NCI-H748 (cell line): ENCODE results near the gene FARP2.
"Not testable (repeated sequence)": the region's sequence is repeated elsewhere in the genome, so short reads cannot be mapped to it uniquely, and the experiment has no call there.

Experiments
- DNase-seq: peaks from one replicate; lab custom pipeline; 2025; ENCODE audit not compliant: unreplicated experiment; lab: John Stamatoyannopoulos, UW

FARP2 gene

DNA sequence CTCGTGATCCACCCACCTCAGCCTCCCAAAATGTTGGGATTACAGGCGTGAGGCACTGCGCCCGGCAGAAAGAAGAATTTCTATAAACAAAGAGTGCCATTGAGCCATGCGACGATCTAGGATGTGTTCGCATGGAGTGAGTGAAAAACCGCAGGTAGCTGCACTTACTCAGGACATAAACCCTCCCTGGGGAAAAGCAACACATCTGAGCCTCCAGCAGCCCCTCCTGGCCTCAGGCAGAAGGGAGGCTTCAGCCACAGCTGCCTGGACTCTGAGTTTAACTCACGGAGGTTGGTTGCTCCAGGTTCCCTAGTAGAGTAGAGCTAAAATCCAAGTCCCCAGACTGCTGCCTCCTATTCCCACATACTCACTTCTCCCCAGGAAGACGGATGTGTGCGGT, 163.6 kb downstream of the FARP2 start:
- DNase-seq, result no peak

DNA sequence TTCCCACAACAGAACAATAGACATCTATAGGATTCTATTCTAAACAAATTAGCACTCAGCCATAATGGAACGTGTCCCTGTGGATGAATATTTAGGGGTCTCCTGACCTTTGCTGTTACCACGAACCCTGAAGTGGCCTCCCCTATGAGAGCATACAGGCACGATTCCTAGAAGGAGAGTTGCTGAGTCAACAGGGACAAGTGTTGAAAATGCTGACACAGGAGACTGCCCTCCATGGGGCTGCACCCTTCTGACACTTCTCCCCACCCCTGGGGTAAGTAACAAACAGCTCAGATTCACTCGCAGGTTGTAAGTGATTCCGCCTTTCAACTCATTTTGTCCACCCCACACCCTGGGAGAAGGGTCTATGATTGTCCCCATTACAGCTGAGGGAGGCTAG, 166.4 kb downstream of the FARP2 start:
- no peak for DNase-seq

DNA sequence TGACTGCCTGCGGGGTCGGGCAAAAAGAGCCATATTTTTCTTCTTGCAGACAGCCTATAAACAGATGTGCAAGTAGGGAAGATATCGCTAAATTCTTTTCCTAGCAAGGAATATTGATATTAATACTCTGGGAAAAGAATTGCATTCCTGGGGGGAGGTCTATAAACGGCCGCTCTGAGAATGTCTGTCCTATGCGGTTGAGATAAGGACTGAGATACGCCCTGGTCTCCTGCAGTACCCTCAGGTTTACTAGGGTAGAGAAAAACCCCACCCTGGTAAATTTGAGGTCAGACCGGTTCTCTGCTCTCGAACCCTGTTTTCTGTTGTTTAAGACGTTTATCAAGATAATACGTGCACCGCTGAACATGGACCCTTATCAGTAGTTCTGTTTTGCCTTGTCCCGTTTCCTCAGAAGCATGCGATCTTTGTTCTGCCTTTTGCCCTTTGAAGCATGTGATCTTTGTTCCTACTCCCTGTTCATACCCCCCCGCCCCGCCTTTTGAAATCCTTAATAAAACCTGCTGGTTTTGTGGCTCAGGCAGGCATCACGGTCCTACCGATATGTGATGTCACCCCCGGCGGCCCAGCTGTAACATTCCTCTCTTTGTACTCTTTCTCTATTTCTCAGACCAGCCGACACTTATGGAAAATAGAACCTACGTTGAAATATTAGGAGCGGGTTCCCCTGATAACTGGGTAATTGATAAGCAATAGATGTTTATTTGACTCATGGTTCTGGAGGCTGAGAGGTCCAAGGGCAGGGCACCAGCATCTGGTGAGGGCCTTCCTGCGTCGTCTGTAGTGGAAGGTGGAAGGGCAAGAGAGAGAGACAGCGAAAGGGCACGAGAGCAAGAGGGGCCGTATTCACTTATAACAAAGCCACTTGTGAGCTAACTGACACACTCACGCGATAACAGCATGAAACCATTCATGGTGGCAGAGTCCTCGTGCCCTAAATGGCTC, 170.0 kb downstream of the FARP2 start:
- not testable (repeated sequence) for DNase-seq

DNA sequence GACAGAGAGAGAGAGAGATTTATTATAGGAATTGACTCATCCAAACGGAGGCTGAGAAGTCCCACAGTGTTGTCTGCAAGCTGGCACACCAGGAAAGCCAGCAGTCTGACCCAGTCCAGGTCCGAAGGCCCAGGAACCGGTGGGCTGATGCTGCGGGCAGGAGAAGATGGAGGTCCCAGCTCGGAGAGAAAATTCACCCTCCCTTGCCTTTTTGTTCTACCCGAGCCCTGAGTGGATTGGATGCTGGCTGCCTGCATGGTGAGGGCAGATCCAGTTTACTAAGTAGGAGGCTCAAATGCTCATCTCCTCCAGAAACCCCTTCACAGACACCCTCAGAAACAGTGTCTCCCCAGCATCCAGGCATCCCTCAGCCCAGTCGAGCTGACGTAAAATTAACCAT, 174.5 kb downstream of the FARP2 start:
- DNase-seq, result no peak

DNA sequence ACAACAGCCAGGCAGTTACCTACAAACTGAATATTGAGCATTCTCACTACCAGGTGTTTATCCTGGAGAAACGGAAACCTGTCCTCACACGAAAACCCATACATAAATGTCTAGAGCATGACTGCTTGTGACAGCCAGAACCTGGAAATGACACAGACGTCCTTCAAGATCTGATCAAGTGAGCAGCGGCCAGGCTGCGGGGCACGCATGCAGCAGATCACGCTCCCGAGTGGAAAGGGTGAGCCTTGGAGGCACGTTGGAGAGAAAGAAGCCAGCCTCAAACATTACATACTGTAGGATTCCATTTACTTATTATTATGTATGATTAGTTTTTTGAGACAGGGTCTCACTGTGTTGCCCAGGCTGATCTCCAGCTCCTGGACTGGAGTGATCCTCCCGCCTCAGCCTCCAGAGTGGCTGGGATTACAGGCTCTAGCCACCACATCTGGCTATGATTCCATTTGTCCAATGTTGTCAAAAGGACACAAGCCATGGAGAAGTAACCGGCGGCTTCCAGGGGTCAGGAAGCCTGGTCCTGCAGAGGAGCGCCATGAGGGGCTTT, 175.2 kb downstream of the FARP2 start:
- no peak for DNase-seq

GRCh38 chr2:241532168-241532567, 176.1 kb downstream of the FARP2 start:
- DNase-seq, result no peak

- no peak for DNase-seq
These were observed 176.9 kb downstream of the FARP2 start for GRCh38 chr2:241532733-241533601.

- no peak for DNase-seq
These were observed 178.2 kb downstream of the FARP2 start for GRCh38 chr2:241534293-241534692.

DNA sequence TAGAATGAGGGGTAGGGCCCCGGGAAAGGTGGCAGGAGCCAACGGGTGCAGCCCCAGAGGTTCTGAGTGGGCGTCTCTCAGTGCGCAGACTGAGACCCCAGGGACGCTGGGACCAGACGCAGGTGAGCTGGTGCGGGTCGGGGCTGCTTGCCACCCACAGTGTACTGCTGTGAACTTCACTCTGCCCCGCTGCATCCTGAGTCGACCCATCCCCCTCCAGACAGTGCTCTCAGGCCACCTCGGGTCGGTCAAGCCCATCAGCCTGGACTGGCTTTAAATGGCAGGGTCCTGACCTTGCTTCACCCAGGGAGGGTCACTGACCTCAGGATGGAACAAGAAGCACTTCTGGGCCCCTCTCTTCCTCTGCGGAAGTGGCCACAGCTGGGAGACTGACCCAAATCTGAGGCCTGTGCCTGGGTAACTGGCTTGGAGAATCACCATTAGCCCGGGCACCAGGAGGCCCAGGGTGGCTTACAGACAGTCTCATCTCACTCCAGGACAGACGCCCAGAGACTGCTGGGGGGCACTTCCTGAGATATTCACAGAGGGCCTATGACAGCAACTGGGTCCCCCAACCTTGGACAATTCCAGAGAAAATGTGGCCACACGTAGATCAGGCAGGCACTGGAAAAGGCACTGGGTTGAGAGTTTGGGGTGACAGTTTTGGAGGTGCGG, 178.8 kb downstream of the FARP2 start:
- no peak for DNase-seq

- DNase-seq, result no peak
These were observed 180.0 kb downstream of the FARP2 start for GRCh38 chr2:241535871-241536655.

- DNase-seq, result no peak
These were observed 182.9 kb downstream of the FARP2 start for GRCh38 chr2:241538838-241539615.

GRCh38 chr2:241539616-241540374, 183.7 kb downstream of the FARP2 start:
- no peak for DNase-seq

DNA sequence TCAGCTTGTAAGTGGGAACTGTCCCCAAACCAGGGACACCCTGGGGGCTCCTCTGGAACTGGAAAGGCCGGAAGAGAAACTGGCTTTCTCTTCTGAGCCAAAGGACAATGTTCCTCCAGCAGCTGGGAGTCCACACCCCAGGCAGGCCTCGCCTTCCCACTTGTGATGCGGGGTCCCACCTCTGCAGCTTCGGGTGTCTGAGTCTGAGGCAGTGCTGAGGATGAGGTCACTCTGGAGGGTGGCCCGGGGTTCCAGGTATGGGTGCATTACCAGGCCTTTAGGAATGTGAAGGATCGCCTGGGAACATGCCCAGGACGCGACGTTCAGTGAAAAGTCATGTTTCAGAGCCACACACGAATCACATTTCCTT, 184.3 kb downstream of the FARP2 start:
- DNase-seq, result no peak

- peak; percentile 75 for DNase-seq
These were observed 184.9 kb downstream of the FARP2 start for GRCh38 chr2:241540771-241541561.

- DNase-seq, result no peak
These were observed 185.6 kb downstream of the FARP2 start for GRCh38 chr2:241541564-241542277.

DNA sequence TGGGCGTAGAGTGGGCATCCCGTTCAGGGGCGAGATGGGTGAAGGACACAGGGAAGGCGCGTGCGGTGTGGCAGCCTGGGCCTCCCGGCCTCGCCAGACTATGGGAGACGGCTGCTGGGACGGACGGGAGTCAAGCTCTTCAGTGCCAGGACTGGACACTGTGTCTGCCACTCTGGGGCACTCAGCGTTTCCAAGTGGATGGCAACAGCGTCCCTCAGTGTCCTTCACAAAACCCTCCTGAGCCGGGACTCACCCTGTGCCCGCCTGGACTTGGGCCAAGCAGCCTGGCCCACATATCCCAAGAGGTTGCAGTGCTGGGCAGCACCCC, 186.2 kb downstream of the FARP2 start:
- no peak for DNase-seq
